NOMO-1 (cell line): ENCODE data around the gene ELMOD1.

Experiments used
- DNase-seq, 2 experiments: peaks; one replicate each; lab custom pipeline; 2025; ENCODE audit not compliant: unreplicated experiment in 2 of 2; lab: John Stamatoyannopoulos, UW

Gene ELMOD1

DNA sequence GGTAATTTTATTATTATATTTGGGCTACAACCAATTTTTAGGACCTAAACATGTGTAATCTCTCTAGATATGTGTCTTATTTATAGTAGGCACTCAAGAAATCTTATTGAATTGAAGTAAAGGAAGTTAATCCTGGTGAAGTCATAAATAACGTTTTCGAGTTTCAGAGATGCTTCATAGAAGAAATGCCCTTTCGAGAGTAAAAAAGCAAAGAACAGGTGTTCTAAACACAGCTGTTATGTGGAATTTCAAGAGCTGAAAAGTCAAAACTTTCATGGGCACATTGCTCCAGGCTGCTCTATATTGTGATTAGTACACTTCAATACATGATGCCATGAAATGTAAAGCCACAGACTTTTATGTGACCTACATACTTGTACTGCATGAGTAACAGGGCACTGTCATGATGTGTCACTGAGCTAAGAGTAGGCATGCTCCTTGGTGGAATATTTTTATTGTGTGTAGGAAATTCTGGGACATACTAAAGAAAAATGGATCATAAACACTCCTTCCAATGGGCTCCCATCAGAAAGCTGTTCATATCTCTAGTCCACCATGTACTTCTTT is 7.2 kb upstream of the ELMOD1 start:
- DNase-seq: no peak

DNA sequence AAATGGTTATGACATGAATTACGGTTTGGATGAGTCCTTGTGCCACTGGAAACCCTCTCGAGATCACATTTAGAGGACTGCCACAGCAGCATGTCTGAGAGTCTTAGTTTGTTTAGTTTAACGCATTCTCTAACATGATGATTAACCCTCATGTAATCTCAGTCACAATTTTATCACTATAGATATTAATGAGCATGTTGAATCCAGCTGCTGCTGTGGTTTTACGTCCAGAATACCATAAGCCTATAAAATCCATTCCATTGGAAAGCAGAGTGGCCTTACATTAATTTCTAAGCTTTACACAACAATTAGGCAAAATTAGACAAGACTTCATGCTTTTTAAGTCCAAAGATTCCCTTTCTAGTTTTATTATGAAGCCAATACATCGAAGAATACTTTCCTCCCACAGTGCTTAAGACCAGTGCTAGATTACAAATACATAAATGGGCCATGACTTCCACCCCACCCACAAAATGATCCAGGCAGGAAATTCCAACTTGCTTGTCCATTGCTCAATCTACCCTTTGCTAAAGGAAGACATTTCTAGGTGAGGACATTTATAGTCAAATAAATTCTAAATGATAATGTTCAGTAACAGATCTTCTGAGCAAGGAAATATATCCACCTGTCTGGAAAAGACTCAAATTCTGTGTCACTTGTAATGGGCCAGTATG is 3.5 kb upstream of the ELMOD1 start:
- no peak for DNase-seq

DNA sequence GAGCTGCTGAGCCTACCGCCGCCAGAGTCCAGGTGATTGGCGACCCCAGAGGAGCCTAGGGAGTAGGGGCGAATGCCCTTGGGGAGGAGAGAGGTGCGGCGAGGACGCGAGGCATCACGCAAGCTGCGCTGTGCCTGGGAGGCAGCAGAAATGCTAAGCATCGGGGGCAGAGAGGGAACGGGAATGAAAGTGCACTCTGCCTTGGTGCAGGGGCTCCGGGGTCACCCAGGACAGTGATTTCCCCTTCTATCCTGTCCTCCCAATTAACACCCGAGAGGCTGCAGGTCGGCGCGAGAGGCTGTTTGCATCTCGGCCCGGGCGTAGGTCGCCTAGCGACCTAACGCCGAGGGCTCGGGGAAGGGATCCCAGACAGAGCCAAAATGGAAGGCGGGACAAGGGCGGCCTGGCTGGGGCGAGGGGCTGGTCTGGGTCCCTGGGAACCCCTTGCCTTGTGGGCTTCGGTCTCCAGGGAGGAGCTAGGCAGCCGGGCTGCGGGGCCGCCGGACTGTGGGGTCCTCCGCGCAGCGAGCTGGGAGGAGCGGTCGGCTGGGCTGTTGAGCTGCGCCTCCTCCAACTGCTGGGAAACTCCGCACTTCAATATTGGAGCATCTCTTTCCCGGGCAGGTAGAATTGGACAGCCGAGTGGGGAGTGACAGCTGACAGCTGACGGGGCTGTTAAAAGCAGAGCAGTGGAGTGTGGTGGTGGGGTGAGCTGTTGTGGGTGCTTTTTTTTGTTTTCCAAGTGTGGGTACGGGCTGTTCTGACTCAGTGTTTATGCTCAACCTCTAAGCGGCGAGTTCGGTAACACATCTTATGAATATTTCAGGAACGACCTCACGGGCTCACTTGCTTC is 657 bp downstream of the ELMOD1 start:
- no peak for DNase-seq

DNA sequence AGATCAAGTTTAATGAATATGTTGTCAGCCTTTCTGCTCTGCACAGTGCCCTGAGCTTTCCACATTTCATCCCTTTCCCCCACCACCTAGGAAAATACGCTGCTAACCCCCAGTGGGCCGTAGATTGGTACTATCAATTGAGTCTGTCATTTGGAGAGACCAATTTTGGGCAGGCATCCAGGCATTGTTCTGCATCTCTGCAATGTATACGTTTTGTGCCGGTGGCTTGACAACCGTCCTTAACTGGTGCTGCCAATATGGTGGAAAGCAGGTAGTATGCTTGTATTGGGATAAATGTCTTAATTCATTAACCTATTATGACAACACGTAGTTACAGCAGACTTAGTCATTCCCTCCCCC is 1.3 kb downstream of the ELMOD1 start:
- DNase-seq: no peak

DNA sequence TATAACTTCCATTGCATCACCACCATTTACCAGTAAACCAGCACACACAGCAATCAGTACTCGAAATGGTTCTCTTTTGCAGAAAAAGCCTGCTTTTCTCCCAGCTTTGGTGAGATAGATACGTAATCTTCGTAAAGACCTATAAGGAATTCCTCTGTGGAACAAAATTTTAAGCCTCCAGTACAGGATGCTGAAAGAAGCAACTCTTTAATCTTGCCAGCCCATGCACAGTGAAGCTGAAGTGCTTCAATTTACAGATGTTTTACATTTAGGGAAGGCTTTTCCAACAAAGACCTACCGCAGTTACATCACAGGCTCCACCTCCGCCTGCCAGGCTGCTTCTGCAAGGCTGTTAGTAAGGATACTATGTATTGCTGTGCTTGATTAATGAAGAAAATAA is 1.9 kb downstream of the ELMOD1 start:
- no peak for DNase-seq

DNA sequence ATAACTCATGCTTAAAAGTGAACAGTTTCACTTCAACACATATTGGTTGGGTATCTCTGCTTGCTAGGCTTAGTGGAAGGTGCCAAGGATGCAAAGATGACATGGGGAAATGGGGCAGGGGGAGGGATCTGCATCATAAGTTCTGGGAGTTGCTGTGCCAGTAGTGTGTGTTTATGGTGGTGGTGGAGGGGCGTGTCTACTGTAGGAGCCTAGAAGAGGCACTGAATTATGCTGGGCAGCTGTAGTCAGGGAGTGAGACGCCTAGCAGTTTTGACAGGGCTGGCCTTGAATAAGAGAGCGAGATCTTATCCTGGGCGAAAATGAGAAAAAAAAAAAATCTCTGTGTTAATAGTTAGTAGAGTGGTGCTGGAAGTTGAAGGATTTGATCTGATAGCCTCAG is 3.0 kb downstream of the ELMOD1 start:
- DNase-seq: no peak

DNA sequence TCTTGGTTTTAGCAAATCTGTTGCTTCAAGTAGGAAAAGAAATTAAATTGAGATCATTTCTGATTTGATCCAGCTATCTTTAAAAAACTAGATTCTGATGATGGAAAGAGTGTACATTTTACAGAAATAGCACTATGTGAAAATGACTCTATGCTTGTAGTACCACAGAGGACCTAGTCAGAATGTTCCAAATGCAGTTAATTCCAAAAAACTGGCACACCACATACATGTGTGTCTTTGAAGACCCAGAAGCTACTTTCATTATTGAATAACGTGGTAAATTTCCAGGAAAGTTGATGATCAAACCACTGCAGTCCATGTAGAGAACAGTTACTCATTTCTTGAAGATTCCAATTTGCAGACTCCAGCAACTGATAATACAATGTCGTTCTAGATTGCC is 3.8 kb downstream of the ELMOD1 start:
- no peak for DNase-seq

DNA sequence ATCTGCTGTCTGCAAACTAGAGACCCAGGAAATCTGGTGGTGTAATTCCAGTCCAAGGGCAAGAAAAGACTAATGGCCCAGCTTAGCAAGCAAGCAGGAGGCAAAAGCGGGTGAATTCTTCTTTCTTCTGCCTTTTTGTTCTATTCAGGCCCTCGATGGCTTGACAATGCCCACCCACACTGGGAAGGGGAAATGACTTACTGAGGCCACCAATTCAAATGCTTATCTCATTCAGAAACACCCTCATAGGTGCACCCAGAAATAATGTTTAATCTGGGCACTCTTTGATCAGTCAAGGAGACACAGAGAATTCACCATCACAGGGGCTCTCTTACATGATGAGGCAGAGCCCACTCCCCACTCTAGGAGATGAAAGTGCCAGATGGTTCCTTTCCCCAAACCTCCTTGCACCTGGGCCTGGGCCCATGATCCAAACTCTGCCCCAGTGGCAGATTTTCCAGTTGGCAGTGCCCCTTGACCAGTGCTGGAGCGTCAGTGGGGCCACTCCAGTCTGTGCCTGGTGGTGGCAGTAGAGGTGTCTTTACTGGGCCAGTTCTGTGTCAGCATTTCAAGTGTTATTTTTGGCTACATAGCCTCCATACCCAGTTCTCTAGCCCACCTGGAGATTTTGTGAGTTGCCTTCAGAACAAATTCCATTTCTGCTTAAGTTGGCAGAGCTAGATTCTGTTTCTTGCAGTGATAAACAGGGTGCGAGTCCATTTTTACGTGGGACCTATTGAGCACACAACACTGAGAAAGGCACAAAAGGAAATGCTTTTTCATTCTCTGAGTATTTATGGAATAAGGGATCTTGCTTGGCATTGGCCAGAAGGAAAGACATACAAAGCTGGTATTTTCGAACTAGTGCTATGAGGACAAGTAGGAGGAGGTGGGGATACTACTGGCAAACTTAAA is 7.5 kb downstream of the ELMOD1 start:
- no peak for DNase-seq

DNA sequence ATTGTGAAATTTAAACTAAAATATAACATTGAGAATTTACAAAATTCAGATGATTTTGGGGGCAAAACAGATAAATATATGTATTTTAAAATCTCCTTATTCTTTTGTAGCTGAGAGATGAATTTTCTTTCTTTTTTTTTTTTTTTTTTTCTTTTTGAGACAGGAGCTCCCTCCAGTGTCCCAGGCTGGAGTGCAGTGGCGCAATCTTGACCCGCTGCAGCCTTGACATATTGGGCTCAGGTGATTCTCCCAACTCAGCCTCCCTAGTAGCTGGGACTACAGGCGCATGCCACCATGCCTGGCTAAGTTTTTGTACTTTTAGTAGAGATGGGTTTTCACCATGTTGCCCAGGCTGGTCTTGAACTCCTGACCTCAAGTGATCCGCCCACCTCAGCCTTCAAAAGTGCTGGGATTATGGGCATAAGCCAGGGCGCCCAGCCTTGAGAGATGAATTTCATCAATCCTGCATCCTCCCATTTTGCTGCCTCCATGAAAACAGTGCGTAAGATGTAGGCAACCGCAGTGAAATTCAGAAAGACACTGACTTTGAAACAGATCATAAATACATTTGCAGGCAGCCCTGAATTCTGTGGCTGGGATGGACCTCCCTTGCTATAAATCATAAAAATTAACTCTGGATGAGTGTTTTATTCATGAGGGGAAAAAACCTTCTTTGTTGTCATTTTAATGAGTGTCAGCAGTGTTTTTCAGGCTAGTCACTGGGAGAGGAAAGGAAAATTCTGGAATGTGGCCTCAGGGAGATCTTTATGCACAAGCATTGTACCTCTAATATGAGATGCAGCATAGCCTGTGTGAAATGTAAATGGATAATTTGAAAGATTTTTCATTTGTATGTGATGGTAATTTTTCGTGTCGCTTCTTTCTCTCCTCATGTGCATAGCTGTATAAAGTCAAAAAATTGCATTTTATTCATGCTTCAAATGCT is 14.4 kb downstream of the ELMOD1 start:
- no peak for DNase-seq

DNA sequence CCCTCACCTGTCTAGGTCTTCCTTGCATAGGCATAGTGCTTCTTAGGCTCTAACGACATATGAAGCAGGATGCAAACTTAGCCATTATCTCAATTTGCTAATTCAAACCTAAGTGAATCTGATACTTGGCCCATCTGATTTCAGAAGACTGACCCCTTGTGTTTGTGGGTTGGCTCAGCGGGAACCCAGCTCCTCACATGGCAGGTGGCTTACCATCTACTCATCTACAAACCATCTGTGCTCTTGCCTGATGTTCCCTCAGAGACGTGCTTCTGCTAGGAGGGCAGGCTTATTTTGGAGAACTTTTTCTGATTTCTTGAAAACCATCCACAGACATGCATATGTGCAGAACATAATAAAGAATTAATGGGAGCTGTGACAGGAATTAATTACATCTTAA is 15.2 kb downstream of the ELMOD1 start:
- DNase-seq: no peak

DNA sequence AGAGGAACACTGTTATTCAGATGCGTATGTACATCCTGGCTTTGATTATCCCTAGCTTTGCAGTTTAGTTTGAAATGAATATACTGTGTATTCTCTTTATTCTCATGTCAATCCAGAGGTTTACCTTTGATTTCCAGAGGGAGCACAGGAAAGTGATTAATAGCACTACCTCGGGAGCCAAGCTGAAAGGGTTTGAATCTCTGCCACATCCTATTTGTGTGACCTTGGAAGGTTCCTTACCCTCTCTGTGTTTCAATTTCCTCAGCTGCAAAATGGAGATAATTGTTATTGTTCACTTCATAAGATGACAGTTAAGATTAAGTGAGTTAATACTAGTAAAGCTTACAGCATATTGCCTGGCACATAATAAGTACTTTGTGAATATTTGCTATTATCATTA is 17.9 kb downstream of the ELMOD1 start:
- no peak for DNase-seq

DNA sequence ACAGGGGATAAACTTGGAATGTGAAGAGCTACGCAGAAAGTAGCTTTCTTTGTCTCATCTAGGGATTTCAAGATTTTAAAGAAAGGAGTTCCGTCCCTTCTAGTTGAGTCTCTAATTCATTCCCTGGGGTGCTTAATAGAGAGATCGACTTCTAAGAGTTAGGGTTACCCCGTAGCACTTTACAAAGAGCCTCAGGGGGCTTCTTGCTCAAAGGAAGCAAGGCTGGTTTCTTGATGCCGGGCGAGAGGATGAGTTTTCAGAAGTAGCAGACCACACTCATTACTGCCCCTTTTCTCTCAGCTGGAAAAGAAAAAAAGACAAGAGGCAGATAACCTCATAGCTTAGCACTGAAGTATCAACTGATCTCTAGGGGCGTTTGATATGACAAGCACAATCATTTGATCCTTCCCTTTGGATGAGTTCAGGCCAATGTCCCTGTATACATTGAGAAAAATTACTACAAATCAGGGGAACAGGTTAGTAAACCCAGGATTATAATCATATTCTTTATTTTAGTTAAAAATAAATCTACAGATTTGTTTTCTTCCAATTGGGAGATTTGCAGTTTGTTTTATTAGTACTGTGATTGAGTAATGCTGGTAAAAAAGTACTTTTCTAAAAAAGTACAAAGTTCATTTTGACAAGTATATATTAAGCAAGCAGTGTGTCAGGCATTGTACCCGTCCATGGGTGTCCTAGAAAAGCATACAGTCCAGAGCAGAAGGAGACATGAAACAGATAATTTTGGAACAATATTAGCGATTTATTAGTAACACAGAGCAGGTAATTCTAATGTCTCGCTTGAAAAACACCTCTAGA is 18.7 kb downstream of the ELMOD1 start:
- DNase-seq: no peak

DNA sequence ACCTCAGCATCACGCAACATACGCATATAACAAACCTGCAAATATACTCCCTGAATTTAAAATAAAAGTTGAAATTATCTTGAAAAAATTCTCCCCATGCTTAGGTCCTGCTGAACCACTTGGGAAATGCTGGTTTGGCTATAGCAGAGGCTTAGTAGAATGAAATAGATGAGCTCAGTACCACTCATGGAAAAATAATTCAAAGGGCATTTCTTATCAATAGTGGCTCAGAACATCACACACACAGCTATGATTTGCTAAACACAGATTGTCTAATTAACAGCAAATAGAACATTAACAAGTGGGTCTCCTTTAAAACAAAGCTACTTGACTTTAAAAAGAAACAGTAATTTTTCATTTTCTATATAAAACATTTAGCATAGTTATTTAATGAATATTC is 21.5 kb downstream of the ELMOD1 start:
- no peak for DNase-seq

DNA sequence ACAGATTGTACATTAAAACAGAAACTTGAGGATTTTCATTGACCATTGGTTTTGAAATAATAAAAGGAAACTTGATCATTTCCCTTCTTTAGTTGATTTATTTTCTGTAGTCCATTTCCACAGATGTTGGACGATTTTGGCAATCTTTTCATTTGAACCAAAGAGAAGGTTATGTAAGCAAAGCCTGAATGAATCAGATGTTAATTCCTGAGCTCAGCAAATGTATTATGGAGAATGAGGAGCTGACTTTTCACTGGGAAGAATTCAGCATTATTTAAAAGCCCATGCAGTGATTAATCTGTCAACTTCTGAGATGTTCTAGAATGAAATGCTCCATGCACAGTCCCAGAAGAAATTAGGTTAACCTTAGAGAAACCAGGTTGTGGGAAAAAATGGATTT is 29.0 kb downstream of the ELMOD1 start:
- no peak for DNase-seq

DNA sequence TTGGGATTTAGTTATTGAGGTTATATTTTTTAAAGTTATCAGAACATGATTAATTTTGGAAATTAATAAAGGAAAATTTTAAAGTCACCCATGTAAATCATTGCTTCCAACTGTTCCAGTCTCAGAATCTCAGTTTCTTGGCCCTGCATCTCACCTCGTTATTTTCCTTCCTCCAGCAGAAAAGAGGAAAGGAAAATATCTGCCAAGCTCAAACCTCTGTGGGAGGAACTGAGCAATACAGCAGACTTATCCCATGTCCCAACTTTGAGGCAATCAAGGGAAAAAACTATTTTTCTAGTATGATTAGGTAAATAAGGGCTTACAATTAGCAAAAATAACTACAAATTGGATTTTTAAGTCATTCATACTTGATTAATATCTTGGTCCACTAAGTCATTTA is 30.1 kb downstream of the ELMOD1 start:
- no peak for DNase-seq

DNA sequence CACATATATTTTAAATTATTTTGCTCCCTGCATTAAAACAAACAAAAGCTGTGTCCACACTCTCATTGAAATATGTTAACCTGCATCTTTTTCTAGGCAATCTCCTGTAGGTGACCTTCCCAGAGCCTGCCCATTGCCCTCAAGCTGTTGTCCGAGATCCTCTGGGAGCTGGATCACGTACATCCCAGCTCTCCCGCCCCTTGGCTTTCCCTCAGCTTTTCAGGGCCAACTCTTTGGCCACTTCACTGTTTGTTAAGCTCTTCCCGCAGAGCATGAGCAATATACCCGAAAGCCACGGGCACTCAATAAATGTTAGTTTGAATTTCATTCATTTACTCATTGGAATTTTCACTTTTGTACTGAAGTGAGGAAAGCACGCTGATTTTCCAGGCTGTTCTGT is 32.2 kb downstream of the ELMOD1 start:
- DNase-seq: no peak

DNA sequence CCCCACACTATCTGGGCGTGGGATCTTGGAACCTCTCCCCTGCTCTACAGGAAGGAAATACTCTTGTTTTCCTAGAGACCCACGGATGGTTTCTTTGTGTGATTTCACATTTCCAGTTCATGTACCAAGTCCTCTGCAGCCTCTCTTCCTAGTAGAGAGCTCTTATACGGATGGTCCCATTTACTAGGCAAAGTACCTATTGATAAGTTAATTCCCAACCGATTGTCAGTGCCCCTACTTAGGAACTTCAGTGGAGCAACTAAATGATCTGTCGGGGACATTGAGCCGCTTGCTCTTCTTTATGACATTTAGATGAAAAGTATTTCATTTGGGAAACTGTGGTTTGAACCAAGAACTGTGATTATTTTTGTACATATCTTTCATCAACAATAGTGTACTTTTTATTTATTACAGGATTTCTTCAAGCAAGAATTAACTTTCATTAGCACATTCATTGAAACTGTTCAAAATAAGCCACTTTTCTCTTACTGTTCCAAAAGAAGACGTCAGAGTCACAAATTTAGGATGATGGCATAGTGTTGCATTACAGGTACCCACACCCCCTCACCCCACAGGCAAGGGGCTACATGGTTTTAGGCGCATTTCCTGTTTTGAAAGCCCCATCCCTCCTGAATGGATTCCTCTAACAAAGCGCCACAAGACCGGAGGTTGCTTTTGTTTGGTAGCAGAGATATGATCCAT is 34.2 kb downstream of the ELMOD1 start:
- no peak for DNase-seq

DNA sequence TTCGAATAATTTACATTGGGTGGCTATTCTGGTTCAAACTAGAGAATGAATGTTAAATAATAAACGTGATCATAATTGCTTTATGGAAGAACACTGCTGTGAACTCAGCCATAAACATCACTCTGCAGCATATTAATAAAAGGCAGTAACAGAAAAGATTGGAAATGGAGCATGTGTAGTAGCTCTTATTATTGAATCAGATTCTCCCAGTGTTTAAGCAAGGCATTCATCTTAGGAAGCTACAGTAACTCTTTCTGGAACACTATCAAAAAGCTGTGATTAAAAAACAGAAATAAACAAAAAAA is 34.7 kb downstream of the ELMOD1 start:
- DNase-seq: no peak

DNA sequence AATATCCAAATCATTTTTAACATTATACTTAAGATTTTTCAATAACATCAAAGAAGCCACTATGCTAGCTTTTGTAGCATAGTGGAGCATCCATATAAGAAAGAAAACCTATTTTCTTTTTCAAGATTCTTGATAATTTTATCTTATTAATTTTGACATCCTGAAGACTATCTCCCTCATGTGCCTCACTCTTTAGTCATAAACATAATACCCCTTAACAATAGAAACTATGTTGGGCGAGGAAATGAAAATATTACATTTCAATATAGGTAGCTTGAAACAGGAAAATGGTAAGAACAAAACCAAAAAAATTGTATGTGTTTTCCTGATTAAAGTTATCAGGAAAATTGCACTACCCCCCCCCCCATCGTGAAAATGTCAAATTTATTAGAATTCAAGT is 40.1 kb downstream of the ELMOD1 start:
- DNase-seq: no peak
